Endothelial cell of hepatic sinusoid (primary cell): Measurements from ENCODE around the gene ISG20L2.

Source experiments
- in situ Hi-C: cut with HindIII; loops from 2 replicates; pipeline ENCODE4 v1.10.0; 2017; ENCODE audit warnings: low sequenced_read_pairs

The ISG20L2 gene

GRCh38 chr1:156708218-156708661, 20.3 kb downstream of the ISG20L2 start:
- in situ Hi-C loops = no loop called here

GRCh38 chr1:156707417-156708217, 20.9 kb downstream of the ISG20L2 start:
- in situ Hi-C loops = no loop called here

DNA sequence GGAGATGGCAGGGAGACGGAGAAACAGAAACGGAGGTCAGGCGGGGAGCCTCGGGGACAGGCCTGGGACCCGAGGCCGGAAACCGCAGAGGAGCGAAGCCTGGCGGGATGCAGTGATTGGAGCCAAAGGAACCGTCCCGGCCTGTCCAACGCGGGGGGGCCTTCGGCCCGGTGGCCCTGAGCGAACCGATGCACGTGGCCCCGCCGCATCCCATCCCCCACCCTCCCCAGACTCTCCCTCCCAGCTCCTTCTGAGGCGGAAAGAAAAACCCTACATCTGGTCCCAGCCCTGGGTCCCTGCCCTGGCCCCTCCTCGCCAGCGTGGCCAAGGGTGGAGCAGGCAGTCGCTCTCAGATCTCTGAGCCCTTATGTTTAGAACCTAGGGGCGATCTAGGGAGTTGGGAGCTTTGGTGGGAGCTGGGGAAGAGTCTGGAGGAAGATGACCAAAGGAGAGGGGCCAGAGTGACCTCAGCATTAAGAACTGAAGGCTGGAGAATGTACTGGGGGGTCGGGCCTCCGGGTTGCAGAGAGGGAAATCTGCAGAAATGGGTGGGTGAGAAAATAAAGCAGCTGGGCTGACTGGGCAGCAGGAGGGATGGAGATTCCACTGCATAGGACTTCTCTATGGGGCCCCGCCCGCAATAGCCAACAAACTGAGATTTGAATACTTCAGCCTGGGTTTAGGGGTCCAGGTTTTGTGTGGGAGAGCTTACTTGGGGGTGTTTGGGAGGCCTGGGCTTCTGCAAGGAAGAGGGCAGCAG, 21.7 kb downstream of the ISG20L2 start:
- in situ Hi-C loops = no loop called here

DNA sequence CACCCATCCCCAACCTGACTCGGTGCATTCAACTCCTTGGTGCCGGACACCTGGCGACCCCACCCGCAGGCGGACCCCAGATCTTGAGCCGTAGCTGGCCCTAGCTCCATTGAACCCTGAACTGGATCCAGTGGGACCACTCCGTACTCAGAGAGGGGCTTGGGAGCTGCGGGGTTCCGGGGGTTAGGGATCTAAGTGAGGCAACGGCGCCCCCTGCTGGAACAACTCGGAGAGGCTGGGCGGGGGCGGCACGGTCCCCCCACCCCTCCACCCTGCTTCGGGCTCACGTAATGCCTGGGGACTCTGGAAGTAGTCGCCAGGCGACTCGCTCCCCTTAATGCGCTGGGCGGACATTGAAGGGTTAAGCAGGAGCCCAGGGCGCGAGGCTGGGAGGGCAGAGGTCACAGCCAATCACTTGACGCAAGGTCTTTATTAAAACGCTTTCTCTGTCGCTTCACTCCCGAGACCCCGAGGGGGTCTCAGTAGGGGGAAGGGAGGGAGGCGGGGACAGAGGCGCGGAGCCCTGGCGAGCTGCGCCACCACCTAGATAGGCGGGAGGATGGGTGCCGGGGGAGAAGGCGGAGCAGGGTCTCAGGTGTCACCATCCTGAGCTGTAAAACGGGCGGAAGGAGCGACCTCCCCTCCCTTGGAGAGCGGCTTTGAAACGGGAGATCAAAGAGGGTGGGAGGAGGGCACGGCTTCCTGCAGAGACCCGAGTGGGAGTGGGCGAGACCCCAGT, 22.5 kb downstream of the ISG20L2 start:
- in situ Hi-C loops = no loop called here

DNA sequence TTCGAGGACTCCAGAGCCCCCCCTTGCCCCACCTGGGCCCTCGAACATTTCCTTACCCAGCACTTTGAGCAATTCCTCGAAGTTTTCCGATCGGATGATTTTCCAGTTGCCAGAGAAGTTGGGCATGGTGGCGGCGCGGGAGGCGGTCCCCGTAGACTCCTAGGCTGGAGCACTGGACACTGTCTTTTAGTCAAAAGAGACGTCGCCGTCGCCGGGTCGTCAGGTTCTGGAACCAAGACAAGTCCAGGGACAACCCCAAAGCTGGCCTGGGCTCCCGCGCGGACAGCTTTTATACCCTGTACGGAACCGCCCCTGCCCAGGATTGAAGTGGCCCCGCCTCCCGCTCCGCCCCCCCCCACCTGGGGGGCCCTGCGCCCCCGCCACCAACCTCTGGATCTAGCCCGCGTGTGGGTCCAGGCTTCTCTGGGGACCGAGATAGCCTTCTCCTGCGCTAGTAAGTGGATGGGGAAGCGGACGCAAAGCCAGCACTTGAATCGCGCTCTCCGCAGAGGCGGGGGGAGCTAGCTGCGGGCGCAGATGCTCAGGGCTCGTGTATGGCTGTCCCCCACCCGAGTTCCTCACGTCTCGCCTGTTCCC, 23.1 kb downstream of the ISG20L2 start, which contains the start of gene CRABP2:
TSS of gene CRABP2 (minus strand) at position 263 of the 597 bp plus-strand sequence. CDS start at position 126, 137 bp downstream.
- in situ Hi-C loops = no loop called here

GRCh38 chr1:156704930-156705320, 23.6 kb downstream of the ISG20L2 start:
- in situ Hi-C loops = no loop called here

DNA sequence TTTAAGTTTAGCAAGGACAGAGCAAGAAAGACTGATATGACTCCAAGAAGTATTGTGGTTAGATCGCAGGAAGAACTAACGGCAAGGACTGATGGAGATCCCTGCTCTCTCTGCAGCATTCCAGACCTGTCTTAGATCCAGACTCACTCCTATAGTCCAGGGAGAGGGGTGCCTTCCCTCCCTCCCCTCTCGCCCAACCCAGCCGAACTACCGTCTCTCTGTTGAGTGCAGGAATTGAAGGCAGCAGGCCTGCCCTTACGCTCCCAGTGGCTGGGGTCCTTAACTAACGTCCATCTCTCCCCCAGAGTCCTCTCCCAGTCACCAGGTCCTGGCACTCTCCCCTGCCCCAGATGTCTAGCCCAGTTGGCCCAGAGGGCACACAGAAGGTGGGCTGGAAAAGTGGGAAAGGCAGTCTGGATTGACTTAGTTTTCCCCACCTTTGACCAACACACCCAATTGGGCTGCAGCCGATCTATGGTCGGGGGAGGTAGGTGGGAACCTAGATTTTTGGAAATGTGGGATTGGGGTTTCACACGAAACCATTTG, 24.3 kb downstream of the ISG20L2 start:
- in situ Hi-C loops = no loop called here

GRCh38 chr1:156703741-156704140, 24.8 kb downstream of the ISG20L2 start:
- in situ Hi-C loops = no loop called here

DNA sequence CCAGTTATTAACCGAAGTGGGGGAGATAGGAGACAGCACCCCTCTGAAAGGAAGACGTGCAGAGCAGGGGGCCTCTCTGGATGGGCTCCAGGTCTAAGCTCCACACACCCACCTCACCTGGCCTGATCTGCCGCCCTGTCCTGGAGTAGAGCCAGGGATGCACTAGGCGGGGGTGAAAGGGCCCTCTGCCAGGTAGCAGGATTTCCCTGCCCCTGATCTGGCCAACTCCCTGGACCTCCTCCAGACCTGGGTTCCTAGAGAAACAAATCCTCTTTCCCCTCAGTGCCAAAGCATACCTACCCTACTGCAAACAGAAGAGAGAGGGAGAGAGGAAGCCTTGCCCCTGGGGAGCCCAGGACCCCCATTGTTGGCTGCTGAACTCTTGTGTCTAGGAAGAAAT, 25.2 kb downstream of the ISG20L2 start:
- in situ Hi-C loops = no loop called here

DNA sequence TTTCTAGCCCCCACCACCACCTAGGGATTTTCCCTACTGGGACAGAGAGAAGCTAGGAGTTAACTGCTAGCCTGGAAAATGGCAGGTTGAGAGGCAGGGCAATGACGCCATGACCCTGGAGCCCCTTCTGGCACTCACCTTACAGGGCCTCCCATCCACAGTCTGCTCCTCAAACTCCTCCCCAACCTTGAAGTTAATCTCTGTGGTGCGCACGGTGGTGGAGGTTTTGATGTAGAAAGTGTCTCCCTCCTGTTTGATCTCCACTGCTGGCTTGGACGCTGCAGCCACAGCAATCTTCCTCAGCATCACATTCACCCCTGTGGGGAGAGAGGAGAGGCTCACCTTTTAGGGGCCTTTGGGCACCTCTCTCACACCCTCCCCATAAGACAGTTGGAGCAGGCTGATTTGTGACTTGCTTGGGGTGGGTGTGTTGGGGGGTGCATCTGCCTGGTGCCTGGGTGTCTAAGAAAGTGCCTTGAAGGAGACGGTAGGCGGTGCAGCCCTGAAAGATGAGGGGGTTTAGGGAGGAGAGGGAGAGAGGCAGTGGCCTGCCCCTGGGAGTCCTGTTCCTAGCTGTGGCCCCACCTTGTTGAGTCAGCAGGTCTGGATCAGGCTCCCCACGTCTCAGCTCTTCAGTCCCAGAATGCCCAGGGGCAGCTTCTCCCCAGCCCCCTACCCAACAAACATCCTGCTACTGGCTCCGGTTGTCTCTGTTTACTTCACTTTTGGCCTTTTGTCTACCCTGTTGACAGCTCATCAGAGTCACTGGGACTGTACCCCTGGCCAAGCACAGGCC, 27.6 kb downstream of the ISG20L2 start:
- in situ Hi-C loops = no loop called here

GRCh38 chr1:156698995-156699394, 29.6 kb downstream of the ISG20L2 start:
- in situ Hi-C loops = no loop called here

- in situ Hi-C loops = no loop called here
Observed at GRCh38 chr1:156697481-156697880, 31.1 kb downstream of the ISG20L2 start.

DNA sequence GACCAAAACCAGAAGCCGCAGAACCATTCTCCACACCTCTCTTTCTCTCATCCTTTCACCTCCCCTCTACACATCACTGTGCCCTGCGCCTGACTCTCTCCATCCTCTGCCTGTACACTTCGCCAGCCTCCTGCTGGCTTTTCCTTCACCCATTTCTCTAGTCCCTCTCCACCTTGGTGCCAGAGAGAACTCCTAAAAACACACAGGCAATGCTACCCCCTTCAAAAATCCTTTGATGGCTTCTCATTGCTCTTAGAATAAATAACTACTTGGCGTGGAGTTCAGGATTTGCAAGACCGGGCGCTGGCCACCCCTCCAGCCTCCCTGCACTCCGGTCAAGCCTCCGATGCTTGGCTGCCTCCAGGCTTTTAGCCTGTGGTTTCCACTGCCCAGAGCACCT, 31.8 kb downstream of the ISG20L2 start:
- in situ Hi-C loops = no loop called here

DNA sequence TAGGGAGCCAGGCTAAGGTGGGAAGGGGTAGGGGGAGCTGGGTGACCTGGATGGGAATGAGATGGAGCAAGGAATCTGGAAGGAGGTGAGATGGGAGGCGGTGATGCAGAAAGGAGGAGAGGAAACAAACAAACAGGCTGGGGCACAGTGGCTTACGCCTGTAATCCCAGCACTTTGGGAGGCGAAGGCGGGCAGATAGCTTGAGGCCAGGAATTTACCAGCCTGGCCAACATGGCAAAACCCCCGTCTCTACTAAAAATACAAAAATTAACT, 33.9 kb downstream of the ISG20L2 start:
- in situ Hi-C loops = loop anchor here (5.0 kb wide), 1 partner anchor 33 kb away; the partner anchor contains the start of genes ISG20L2 and METTL25B

DNA sequence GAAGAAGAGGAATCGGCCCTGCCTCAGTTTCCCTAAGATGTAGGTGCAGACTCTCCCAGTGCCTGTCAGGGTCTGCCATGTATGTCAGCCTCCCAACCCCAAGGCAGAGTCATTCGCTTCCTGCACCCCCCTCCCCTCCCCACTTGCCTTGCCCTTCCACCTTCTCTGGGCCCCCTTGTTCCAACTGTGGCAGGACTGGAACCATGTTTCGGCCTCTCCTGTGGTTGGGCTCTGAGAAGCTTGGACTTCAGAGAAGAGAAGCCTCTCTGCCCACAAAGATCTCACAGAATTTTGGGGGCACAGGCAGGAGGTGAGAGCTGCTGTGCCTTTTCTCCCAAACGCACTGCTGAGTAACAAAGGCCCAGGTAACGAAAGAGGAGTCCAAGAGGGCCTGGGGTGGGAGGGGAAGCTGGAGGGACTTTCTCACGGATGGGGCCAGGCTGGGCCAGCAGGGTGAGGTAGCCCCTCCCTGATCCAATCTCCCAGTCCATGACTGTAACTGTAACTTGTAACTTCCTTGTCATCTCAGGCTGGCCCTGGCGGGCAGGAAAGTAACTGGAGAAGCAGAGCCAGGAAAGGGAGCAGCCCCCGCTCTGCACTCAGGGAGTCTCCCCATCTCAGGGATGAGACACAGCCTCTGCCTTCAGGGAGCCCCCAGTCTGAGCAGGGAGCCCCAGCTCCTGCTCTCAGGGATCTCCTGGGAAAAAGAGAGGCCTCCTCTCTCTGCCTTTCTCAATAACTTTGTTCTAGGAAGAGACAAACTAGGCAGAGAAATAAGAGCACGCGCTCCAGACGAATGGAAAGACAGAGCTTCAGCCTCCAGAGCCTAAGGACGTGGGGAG, 34.5 kb downstream of the ISG20L2 start:
- in situ Hi-C loops = loop anchor here (5.0 kb wide), 1 partner anchor 33 kb away; the partner anchor contains the start of genes ISG20L2 and METTL25B

DNA sequence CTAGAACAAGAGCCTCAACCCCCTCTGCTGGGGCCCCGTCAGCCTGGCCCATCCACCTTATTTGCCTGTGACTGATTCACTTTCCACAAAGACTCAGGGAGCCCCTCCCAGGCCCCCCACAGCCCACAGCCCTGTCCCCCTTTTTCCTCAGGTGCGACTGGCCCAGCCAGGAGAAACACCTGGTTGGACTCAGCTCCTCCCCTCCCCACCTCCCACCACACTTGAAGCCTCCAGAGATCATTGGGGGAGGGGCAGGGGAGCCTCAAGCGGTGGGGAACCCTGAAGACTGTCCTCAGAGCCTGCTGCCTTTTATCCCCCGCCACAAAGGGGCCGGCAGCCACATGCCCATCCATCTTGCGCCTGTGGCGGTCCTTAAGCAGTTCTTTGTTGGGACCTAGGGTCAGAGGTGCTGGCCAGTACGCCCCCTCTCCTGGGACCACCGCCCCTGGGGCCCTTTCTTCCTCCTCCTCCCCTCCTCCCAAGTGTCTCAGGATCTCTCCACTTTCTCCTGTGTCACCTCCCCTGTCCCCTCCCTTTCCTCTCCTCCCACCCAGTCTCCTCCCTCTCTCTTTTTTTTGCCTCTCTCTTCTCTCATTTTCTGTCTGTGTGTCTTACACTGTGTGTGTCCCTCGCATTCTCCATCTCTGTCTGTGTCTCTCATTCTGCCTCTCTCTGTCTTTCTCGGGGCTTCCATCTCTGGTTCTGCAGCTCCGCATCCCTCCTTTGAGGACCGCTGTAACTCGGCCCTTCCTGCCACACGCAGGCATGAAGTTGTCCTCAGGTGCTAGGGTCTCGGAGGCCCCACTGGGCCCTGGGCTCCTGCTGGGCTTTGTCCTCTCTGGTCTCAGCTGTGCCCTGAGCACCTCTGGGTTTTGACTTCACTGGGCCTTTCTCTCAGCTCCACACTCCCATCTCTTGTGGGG, 35.4 kb downstream of the ISG20L2 start:
- in situ Hi-C loops = loop anchor here (5.0 kb wide), 1 partner anchor 34 kb away; the partner anchor contains the start of genes ISG20L2 and METTL25B

DNA sequence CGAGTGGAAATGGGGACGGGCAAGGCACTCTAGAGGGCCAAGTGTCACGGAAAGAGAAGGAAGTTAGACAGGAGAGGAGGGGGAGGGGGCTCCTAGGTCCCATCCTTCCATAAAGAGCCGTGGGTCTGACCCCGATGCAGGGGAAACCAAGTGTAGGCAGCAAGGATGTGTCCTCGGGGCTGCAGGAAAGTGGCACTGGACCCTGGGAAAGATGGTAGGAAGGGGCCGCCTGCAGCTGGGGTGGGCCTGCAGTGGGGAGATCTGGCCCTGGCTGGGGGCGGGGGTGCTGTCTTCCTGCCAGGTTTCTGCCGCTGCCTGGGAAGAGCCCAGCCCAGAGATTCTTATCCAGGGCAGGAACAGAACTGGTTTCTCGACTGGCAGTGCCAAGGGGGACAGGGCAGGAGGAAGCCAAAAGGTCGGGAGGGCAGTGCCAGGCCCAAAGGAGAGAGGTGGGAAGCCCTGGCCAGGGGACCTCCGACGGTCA, 36.1 kb downstream of the ISG20L2 start:
- in situ Hi-C loops = loop anchor here (5.0 kb wide), 1 partner anchor 35 kb away; the partner anchor contains the start of genes ISG20L2 and METTL25B
